H1 (cell line): Measurements from ENCODE around the gene SIK3. TPM values are rescaled to one million over a fixed set of nuclear protein-coding genes. Genes with fewer than 3 reads are reported as not detected.

Experiments
- CTCF ChIA-PET: fragments of 300-600 bp; sonication (Branson Sonifier 250); formaldehyde crosslinking; loops from one replicate; lab custom pipeline; 2021; ENCODE audit not compliant: partially characterized antibody; lab: Charles Lee
- POLR2A ChIA-PET: fragments of 300-600 bp; sonication (Branson Sonifier 250); formaldehyde crosslinking; loops from one replicate; lab custom pipeline; 2021; ENCODE audit warnings: inconsistent platforms; ENCODE audit not compliant: partially characterized antibody; lab: Charles Lee
- DNase-seq, 2 experiments: peaks; one replicate each; pipeline versions ENCODE4 v3.0.0 to v3.0.0-alpha.2; 2010 to 2022; ENCODE audit warnings: low spot score in 2 of 2, low read depth in 1 of 2, mixed read lengths in 1 of 2
- FAIRE-seq: peaks from 2 replicates; lab custom pipeline; 2011; peaks lifted over from hg19 to GRCh38; lab: Jason Lieb, UNC
- H2AFZ ChIP-seq: 2 replicates; pipeline ENCODE4 v1.8.1; 2012; ENCODE audit warnings: low read length, inconsistent platforms
- H2AK5ac ChIP-seq: 2 replicates; pipeline ENCODE4 v1.6.1; 2013; ENCODE audit warnings: low read depth, low read length
- H2BK120ac ChIP-seq: replicated peaks from 2 replicates; pipeline ENCODE3; 2013; ENCODE audit warnings: low read depth, low read length, inconsistent platforms
- H2BK12ac ChIP-seq: 2 replicates; pipeline ENCODE4 v1.6.1; 2013; ENCODE audit warnings: low read depth, low read length
- H2BK15ac ChIP-seq: 2 replicates; pipeline ENCODE4 v1.6.1; 2013; ENCODE audit warnings: low read length
- H2BK20ac ChIP-seq: 2 replicates; pipeline ENCODE4 v1.6.1; 2013; ENCODE audit warnings: low read length
- H2BK5ac ChIP-seq: 2 replicates; pipeline ENCODE4 v1.6.1; 2013; ENCODE audit warnings: low read depth, low read length
- H3K14ac ChIP-seq: 2 replicates; pipeline ENCODE4 v1.6.1; 2013; ENCODE audit warnings: inconsistent platforms; ENCODE audit not compliant: insufficient read length
- H3K18ac ChIP-seq: 2 replicates; pipeline ENCODE4 v1.6.1; 2013; ENCODE audit warnings: low read length; ENCODE audit errors: extremely low read depth
- H3K23ac ChIP-seq: 2 replicates; pipeline ENCODE4 v1.6.1; 2013; ENCODE audit warnings: inconsistent platforms; ENCODE audit not compliant: insufficient read length
- H3K23me2 ChIP-seq: 2 replicates; pipeline ENCODE4 v1.6.1; 2013; ENCODE audit warnings: low read depth, low read length
- H3K27ac ChIP-seq: 2 replicates; pipeline ENCODE4 v1.6.1; 2011; ENCODE audit warnings: low read depth, low read length, inconsistent platforms
- H3K27me3 ChIP-seq, 4 experiments: replicated peaks in 1 of 4; 1 replicate in 1 of 4; 2 replicates in 3 of 4; pipeline versions ENCODE4 v1.6.1 to v1.8.1; 2011 to 2013; ENCODE audit warnings: low read length in 3 of 4, mild to moderate bottlenecking in 3 of 4, inconsistent platforms in 2 of 4, mixed read lengths in 2 of 4, moderate library complexity in 1 of 4; ENCODE audit not compliant: control insufficient read depth in 3 of 4, insufficient read depth in 3 of 4; ENCODE audit errors: extremely low read depth in 1 of 4
- H3K36me3 ChIP-seq, 4 experiments: 2 replicates each; pipeline versions ENCODE4 v1.6.1 to v1.8.1; 2011 to 2013; ENCODE audit warnings: mild to moderate bottlenecking in 4 of 4, low read length in 3 of 4, moderate library complexity in 2 of 4, control low read depth in 1 of 4, inconsistent platforms in 1 of 4; ENCODE audit not compliant: insufficient read depth in 4 of 4, control insufficient read depth in 2 of 4
- H3K4ac ChIP-seq: replicated peaks from 2 replicates; pipeline ENCODE3; 2013; ENCODE audit warnings: low read length, low read depth, mixed read lengths, inconsistent platforms; ENCODE audit not compliant: insufficient read length
- H3K4me1 ChIP-seq, 4 experiments: replicated peaks in 1 of 4; 1 replicate in 1 of 4; 2 replicates in 3 of 4; pipeline versions ENCODE4 v1.6.1 to v1.8.1; 2011 to 2013; ENCODE audit warnings: low read length in 3 of 4, inconsistent platforms in 2 of 4, mixed read lengths in 1 of 4; ENCODE audit not compliant: insufficient read depth in 4 of 4, control insufficient read depth in 3 of 4
- H3K4me2 ChIP-seq, 2 experiments: 2 replicates each; pipeline versions ENCODE4 v1.6.1 to v1.8.1; 2011 to 2013; ENCODE audit warnings: low read depth in 2 of 2, low read length in 2 of 2, control low read depth in 1 of 2, inconsistent platforms in 1 of 2, mild to moderate bottlenecking in 1 of 2; ENCODE audit not compliant: insufficient read depth in 1 of 2
- H3K4me3 ChIP-seq, 4 experiments: fragments of 200-600, 300-600 bp in 1 of 4; sonication (generic), shearing (Covaris generic), sonication (Bioruptor Twin) in 1 of 4; 2 replicates each; pipeline versions ENCODE4 v1.5.1 to v1.8.1; 2011 to 2016; ENCODE audit warnings: low read length in 4 of 4, low read depth in 3 of 4, control low read depth in 2 of 4, inconsistent platforms in 2 of 4, mild to moderate bottlenecking in 2 of 4, mixed read lengths in 1 of 4, moderate library complexity in 1 of 4; ENCODE audit not compliant: insufficient read depth in 2 of 4; ENCODE audit errors: extremely low read depth in 1 of 4
- H3K56ac ChIP-seq: replicated peaks from 2 replicates; pipeline ENCODE3; 2013; ENCODE audit warnings: low read depth, mild to moderate bottlenecking, mixed read lengths, low read length, inconsistent platforms; ENCODE audit not compliant: insufficient read length
- H3K79me1 ChIP-seq: 2 replicates; pipeline ENCODE4 v1.6.1; 2013; ENCODE audit warnings: low read depth, low read length, control low read depth
- H3K79me2 ChIP-seq, 2 experiments: 2 replicates each; pipeline versions ENCODE4 v1.6.1 to v1.8.1; 2012 to 2013; ENCODE audit warnings: low read length in 2 of 2, mild to moderate bottlenecking in 2 of 2, inconsistent platforms in 1 of 2; ENCODE audit not compliant: insufficient read depth in 2 of 2, control insufficient read depth in 1 of 2
- H3K9ac ChIP-seq, 4 experiments: replicated peaks in 1 of 4; 1 replicate in 1 of 4; 2 replicates in 3 of 4; pipeline versions ENCODE4 v1.6.1 to v1.8.1; 2011 to 2013; ENCODE audit warnings: low read depth in 3 of 4, low read length in 3 of 4, control low read depth in 2 of 4, mild to moderate bottlenecking in 2 of 4, moderate library complexity in 2 of 4, inconsistent platforms in 1 of 4; ENCODE audit errors: extremely low read depth in 1 of 4
- H3K9me3 ChIP-seq, 2 experiments: 2 replicates each; pipeline versions ENCODE4 v1.6.1 to v1.8.1; 2012 to 2013; ENCODE audit warnings: mild to moderate bottlenecking in 2 of 2, moderate library complexity in 2 of 2, control low read depth in 1 of 2, inconsistent platforms in 1 of 2, low read depth in 1 of 2, low read length in 1 of 2, mixed read lengths in 1 of 2; ENCODE audit not compliant: insufficient read depth in 2 of 2
- H4K20me1 ChIP-seq, 2 experiments: replicated peaks in 1 of 2; 2 replicates each; pipeline versions ENCODE3 to v1.8.1; 2011 to 2013; ENCODE audit warnings: inconsistent platforms in 2 of 2, low read length in 2 of 2, mild to moderate bottlenecking in 1 of 2; ENCODE audit not compliant: insufficient read depth in 2 of 2, control insufficient read depth in 1 of 2
- H4K5ac ChIP-seq: 2 replicates; pipeline ENCODE4 v1.6.1; 2013; ENCODE audit warnings: low read length, low read depth, mixed read lengths, inconsistent platforms; ENCODE audit not compliant: insufficient read length
- H4K8ac ChIP-seq: 2 replicates; pipeline ENCODE4 v1.8.0; 2013; ENCODE audit warnings: mild to moderate bottlenecking, moderate library complexity, low read length, inconsistent platforms; ENCODE audit not compliant: insufficient read depth; ENCODE audit errors: extremely low read depth
- H4K91ac ChIP-seq: replicated peaks from 2 replicates; pipeline ENCODE3; 2013; ENCODE audit warnings: low read length, mixed read lengths, inconsistent platforms; ENCODE audit not compliant: insufficient read length
- ATF2 ChIP-seq: IDR thresholded peaks from 2 replicates; pipeline ENCODE4 v1.6.1; 2012; ENCODE audit warnings: low read length, inconsistent platforms
- BACH1 ChIP-seq: IDR thresholded peaks from 2 replicates; pipeline ENCODE4 v1.6.1; 2012; ENCODE audit warnings: low read length, improper control_type of control experiment
- FOSL1 ChIP-seq: IDR thresholded peaks from 2 replicates; pipeline ENCODE4 v1.6.1; 2011; ENCODE audit warnings: mild to moderate bottlenecking, low read depth, low read length, moderate library complexity; ENCODE audit not compliant: insufficient read depth
- HDAC6 ChIP-seq: IDR thresholded peaks from one replicate; pipeline ENCODE4 v1.7.1; 2012; ENCODE audit warnings: low read depth, mild to moderate bottlenecking, inconsistent platforms, low read length, moderate library complexity
- KDM4A ChIP-seq: IDR thresholded peaks from one replicate; pipeline ENCODE4 v1.7.1; 2012; ENCODE audit warnings: low read depth, mild to moderate bottlenecking, moderate library complexity, low read length, inconsistent platforms; ENCODE audit not compliant: severe bottlenecking
- NRF1 ChIP-seq: IDR thresholded peaks from 2 replicates; pipeline ENCODE4 v1.6.1; 2011; ENCODE audit warnings: mild to moderate bottlenecking, low read depth, low read length, improper control_type of control experiment
- POLR2AphosphoS5 ChIP-seq: IDR thresholded peaks from 2 replicates; pipeline ENCODE4 v1.6.1; 2011; ENCODE audit warnings: low read depth, low read length
- RFX5 ChIP-seq: IDR thresholded peaks from 2 replicates; pipeline ENCODE4 v1.6.1; 2011; ENCODE audit warnings: low read depth, low read length, improper control_type of control experiment, borderline replicate concordance
- SP4 ChIP-seq: IDR thresholded peaks from 2 replicates; pipeline ENCODE4 v1.6.1; 2012; ENCODE audit warnings: low read length, inconsistent platforms
- TAF1 ChIP-seq: IDR thresholded peaks from 2 replicates; pipeline ENCODE4 v1.6.1; 2011; ENCODE audit warnings: mild to moderate bottlenecking, low read depth, low read length
- YY1 ChIP-seq: IDR thresholded peaks from 2 replicates; pipeline ENCODE4 v1.6.1; 2011; ENCODE audit warnings: low read depth, mild to moderate bottlenecking, low read length
- ZNF274 ChIP-seq: IDR thresholded peaks from 2 replicates; pipeline ENCODE4 v1.7.0; 2012; ENCODE audit warnings: low read length, borderline replicate concordance; ENCODE audit errors: extremely low read depth
- WGBS, 2 experiments: shearing (Covaris generic) in 1 of 2; methylation state at CpG; one replicate each; pipeline versions ENCODE4 v1.1.6 to v1.1.7; 2013 to 2015; ENCODE audit warnings: low lambda C conversion rate in 2 of 2, mixed read lengths in 2 of 2, inconsistent platforms in 1 of 2, low coverage in 1 of 2, missing lambda C conversion rate in 1 of 2; ENCODE audit not compliant: insufficient replicate concordance in 2 of 2, insufficient coverage in 1 of 2, insufficient read length in 1 of 2; ENCODE audit errors: extremely low coverage in 1 of 2, missing lambda C conversion rate in 1 of 2; 5-methylcytosine and 5-hydroxymethylcytosine counted together
- polyA plus RNA-seq, 7 experiments: library from polyadenylated mRNA; depleted of rRNA in 3 of 7; stranded (reverse) in 5 of 7; unstranded in 2 of 7; fragments of >200 nt in 5 of 7; fragments of 200-250 nt in 2 of 7; gene quantifications; 1 replicate in 5 of 7; 2 replicates in 1 of 7; 4 replicates in 1 of 7; pipeline versions ENCODE4 v1.2.1 to v1.2.3, GENCODE V29; 2011 to 2013; ENCODE audit warnings: missing spikeins in 2 of 7, mixed read lengths in 2 of 7
- total RNA-seq: library from RNA; stranded (reverse); fragmentation: NEBNext Ultra II Directional; extraction: Animal tissue kit (Norgen Biotek cat#: 25700); gene quantifications from 2 replicates; pipeline ENCODE4 v1.2.1, GENCODE V29; 2021

Gene SIK3
- total and polyA plus RNA-seq, 2 of the 8 experiments (the other 6 are each of a cell fraction or from before 2014, with no cell fraction given), result 19.9 to 32.1 TPM

- FAIRE-seq (no peak), DNase-seq (no peak)
- no peak overlapping the region for H2BK12ac ChIP-seq
- no peak overlapping the region for H2AK5ac ChIP-seq
- peaks cover 3% of the 10 kb centered on the region; the same call in 1 of the 2 replicates for H3K23me2 ChIP-seq
- H2BK15ac ChIP-seq, result no peak overlapping the region
- CTCF ChIA-PET, result interaction anchor here (0.6 to 12.2 kb wide), 7 partner anchors 10 to 389 kb away, joined by 3 to 237 read pairs (median 7); partner anchors contain the start of genes APOA5 and ZPR1
- no peak overlapping the region for H3K4me2 ChIP-seq
- peaks cover 0 to 7% (median 5%) of the 10 kb centered on the region in 4 experiments; a peak in 3 of 7 replicates for H3K27me3 ChIP-seq
- H3K9me3 ChIP-seq, result no peaks in the 10 kb centered on the region
- no peak overlapping the region for H4K91ac ChIP-seq
- H3K79me2 ChIP-seq, result no peaks in the 10 kb centered on the region
- 85% methylated on average over 6 of the region's 6 CpGs; no CpG with 5 or more reads in 1 of the 2 experiments for WGBS, 2 experiments
- no peaks in the 10 kb centered on the region for H4K20me1 ChIP-seq
- POLR2A ChIA-PET, result no interaction called here
- H2BK5ac ChIP-seq, result no peak overlapping the region
- H3K4me1 ChIP-seq, result peaks cover 0 to 24% (median 4%) of the 10 kb centered on the region in 4 experiments; a peak in 6 of 7 replicates
- H4K5ac ChIP-seq, result no peak overlapping the region
- peaks cover 0 to 2% (median 0%) of the 10 kb centered on the region in 4 experiments; a peak in 3 of 8 replicates for H3K36me3 ChIP-seq
- H2BK20ac ChIP-seq, result no peak overlapping the region
- H3K27ac ChIP-seq, result no peak overlapping the region
- no peak overlapping the region for H2BK120ac ChIP-seq
- no peaks in the 10 kb centered on the region for H3K79me1 ChIP-seq
- H3K23ac ChIP-seq, result no peak overlapping the region
- no peak overlapping the region for H3K14ac ChIP-seq
- H3K18ac ChIP-seq, result no peak overlapping the region
- no peak overlapping the region for H2AFZ ChIP-seq
- H3K56ac ChIP-seq, result no peak overlapping the region
- no peak overlapping the region for H3K4ac ChIP-seq
- H4K8ac ChIP-seq, result no peak overlapping the region
- H3K9ac ChIP-seq, result no peak overlapping the region
- no peak overlapping the region for H3K4me3 ChIP-seq
- no peak for TF ChIP-seq SP4
- no peak for TF ChIP-seq BACH1
- TF ChIP-seq KDM4A, result no peak
- TF ChIP-seq ZNF274, result no peak
- no peak for TF ChIP-seq FOSL1
- TF ChIP-seq NRF1, result no peak
- TF ChIP-seq YY1, result no peak
- TF ChIP-seq POLR2AphosphoS5, result no peak
- TF ChIP-seq HDAC6, result no peak
- no peak for TF ChIP-seq TAF1
- TF ChIP-seq RFX5, result no peak
- TF ChIP-seq ATF2, result no peak
These were observed 259.7 kb downstream of the SIK3 start for GRCh38 chr11:116838321-116839084.
